CD4-positive, alpha-beta T cell treated with Interferon gamma for 1 hour (primary cell): Measurements from ENCODE around the gene ADGRB2.
"Not testable (repeated sequence)": the region's sequence is repeated elsewhere in the genome, so short reads cannot be mapped to it uniquely, and the experiment has no call there.

Source experiments
- DNase-seq: peaks from one replicate; pipeline ENCODE4 v3.0.0-alpha.2; 2020

The ADGRB2 gene

DNA sequence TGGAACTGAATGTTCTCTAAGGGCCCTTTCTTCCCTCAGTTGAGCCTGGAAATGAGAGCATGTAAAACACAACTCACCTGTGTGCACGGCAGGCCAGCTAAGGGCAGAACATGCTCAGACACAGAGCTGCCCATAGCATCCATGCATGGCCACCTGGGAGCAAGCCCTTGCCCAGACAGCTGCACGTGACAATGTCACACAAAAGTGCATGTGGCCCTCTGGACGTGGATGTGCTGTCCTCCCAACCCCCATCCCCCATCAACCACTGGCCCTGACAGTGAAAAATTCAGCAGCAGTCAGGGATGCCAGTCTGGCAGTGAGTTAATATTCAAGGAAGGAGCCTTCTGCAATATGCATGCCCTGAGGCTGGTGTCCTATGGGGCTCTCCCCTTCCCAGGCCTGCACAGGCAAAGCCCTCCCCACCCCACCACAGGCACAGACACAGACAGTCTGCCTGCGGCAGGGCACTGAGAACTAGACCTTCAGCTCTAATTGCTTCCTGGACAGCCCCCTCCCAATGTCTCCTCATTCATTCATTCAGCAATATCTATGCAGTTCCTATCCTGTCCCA lies 45.7 kb downstream of the ADGRB2 start:
- no peak for DNase-seq

DNA sequence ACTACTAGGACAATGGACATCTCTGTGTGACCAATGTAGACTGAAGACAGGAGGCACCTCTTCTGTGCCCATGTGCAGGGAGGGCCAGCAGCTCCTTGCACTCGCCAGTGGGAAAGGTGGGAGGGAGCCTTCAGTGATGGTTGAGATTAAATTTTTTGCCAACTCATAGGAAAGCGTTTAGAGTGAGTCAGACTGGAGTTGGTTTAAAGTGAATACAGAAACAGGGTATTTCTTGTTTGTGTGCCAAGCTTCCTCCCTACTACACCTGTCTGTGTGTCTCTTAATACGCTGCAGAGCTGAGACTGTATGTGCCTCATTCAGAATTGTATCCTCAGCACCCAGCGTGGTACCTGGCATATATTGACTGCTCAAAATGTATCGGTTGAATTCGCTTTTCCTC lies 46.8 kb downstream of the ADGRB2 start:
- no peak for DNase-seq

DNA sequence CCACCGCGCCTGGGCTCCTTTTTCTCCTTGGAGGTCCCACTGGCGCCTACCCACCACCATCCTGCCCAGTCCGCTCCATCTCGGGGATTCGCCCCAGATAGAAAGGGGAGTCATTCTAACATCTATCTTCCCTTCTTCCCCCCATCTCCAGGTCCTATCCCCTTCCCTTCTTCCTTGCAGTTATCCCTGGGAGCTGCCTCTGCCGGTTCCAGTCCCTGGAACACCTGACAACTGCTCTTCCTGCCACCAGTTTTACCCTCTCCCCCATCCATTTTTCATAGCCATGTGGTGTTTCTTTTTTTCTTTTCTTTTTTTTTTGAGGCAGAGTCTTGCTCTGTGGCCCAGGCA lies 48.3 kb downstream of the ADGRB2 start:
- no peak for DNase-seq

DNA sequence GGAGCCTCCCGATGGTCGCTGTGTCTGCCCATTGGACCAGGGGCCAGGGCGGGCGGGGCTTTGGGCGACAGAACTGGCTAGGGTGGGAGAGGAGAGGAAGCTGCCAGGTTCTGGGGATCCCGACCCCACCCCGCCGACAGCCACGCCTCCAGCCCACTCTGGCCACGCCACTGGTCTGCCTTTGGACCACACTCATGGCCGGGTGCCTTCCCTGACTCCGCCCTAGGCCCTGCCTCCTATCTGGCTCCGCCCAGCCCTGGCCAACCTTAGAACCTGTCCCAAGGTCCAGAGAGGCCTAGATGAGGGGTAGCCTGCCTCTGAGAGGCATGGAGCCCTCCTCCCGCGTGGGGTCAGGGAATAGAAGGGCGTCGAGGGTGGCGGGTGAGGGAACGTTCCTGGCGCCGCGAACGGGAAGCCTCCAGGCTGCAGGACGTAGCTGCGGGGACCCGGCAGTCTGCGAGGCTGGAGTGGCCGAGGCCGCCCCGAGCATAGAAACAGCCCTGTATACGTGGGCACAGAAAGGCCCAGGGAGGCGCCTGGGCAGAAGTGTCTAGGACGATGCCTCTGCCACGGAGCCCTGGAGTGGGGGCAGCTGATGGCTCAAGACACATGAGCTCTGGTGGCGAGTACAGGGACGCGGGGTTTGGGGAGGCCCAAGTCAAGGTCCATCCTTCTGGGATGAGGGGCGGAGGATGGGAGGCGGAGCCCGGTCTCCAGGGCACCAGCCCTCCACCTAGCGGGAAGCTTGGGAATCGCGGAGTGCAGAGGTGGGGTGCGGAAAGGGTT lies 48.9 kb downstream of the ADGRB2 start:
- DNase-seq, result peak; percentile 25

DNA sequence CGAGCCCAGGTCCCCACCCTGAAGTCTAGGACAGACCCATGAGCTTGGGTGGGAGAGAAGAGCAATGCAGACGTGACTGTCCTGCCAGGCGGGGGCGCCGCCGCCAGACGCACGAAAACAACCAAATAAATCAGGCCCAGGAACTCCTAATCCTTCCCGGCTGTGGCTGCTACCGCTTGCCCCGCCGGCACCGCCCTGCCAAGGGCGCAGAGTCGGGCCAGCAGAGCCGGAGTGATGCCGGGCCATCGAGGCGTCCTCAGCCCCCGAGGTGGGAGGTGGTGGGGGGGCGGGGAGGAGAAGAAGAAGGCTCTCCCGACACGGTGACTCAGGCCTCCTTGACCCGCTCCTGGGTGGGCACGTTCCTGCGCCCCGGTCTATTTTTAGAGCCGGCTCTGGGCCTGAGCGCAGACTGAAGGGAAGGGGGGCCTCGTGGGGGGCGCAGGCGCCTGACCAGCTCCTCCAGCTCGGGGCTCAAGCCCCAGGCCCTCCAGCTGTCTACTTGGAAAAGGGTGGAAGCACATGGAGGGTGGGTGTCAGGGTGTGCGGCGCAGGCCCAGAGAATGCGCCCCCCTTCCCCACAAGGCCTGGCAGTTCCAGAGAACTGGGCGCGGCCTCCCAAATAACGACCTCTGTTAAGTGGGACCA lies 49.6 kb downstream of the ADGRB2 start:
- DNase-seq, result peak; percentile 28

DNA sequence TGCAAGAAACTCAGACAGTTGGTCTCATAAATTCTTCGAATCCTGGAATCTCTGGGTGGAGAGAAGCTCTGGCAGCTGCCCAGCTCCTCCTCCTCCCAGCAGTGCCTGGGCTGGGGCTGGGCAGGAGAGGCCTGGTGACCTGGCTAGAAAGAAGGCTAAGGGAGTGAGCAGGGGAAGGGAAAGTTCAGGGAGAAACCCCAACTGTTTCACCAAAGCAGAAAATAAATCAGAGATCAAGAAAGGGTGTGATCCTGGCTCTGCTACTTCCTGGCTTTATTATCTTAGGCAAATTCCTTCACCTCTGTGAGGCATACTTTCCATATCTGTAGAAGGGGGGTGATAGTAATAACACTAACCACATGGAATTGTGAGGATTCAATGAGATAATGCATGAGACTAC lies 51.5 kb downstream of the ADGRB2 start:
- no peak for DNase-seq

DNA sequence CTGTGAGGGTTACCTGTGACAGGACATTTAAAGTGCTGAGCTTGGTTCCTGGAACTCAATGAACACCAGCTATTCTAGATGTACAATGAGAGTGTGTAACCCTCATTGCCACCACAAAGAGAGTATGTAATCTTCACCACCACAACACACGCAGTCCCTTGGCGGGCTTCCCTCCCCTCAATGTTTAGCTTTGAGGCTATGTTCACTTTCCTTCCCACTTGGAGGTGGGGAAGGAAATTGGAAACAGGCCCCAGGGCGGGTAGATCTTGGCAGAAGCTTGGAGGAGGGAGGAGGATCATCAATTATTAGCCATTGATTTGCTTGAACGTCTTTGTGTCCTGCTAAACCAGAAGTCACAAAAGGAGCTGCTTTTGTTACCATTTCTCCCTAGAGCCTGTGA lies 52.1 kb downstream of the ADGRB2 start:
- DNase-seq, result no peak

DNA sequence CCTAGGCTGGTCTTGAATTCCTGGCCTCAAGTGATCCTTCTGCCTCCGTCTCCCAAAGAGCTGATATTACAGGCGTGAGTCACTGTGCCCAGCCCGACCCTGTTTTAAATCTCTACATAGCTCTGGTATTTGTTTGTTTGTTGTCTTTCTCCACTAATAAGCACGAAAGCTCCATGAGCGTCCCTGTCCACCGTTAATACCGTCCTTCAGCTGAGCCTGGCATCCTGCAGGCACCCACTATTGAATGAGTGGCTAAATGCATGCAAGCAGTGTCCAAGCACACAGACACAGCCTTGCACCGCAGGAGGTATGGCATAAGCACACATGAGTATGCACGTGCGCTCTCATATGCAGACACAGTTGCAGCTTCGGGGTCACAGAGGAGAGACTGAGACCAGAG lies 55.8 kb downstream of the ADGRB2 start:
- DNase-seq, result no peak

DNA sequence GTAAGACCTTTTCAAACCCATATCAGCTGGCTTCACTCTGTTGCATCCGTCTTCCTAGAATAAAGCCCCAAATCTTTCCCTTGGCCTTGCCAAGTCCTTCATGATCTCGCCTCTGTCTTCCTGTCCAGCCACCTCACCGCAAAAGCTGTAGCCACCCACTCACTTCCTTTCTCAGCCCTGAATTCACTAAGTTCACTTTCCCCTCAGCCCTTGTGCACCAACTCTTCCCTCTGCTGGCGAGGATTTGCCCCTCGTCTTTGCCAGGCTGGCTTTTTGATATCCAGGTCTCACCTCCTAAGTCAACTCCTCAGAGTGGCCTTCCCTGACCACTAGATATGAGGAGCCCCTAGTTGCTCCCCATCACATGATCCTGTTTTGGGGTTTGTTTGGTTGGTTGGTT lies 56.4 kb downstream of the ADGRB2 start:
- no peak for DNase-seq

DNA sequence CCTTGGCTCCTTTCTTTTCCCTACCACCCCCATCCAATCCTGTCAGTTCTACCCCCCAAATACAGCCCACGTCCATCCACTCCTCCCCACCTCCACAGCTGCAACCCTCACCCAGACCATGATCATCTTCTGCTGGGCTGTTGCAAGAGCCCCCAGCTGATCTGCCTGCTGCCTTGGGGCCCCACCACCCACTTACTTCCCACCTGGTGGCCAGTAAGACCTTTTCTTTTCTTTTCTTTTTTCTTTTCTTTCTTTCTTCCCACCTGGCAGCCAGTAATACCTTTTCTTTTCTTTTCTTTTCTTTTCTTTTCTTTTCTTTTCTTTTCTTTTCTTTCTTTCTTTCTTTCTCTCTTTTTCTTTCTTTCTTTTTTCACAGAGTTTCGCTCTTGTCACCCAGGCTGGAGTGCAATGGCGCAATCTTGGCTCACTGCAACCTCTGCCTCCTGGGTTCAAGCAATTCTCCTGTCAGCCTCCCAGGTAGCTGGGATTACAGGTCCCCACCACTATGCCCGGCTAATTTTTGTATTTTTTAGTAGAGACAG lies 57.0 kb downstream of the ADGRB2 start:
- not testable (repeated sequence) for DNase-seq

DNA sequence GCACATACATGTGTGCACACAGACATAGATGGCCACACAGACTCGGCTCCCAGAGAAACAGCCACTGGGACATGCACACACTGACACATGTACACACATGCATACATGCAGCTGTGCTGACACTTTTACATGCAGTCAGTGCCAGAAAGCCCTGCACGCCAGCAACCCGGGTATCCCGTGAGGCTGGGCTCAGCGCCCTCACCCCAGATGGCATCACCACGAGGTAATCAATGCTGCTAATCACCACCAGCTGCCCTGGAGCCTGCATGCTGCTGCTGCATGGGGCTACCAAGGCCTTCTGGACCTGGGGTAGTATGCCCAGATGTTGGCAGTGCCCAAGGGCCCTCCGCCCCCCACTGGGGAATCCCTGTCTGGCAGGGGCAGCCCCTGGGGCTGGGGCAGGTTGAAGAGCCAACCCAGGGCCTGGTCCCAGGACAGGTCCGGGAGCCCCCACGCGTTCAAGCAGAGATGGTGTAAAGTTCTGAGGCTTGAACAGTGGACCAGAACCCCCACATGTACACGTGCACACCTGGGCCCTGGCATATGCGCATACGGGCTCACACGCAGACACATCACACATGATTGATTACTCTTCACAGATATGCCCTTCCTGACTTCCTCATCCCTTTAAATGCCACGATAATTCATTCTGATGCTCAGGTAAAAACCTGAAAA lies 57.6 kb downstream of the ADGRB2 start:
- DNase-seq, result no peak

DNA sequence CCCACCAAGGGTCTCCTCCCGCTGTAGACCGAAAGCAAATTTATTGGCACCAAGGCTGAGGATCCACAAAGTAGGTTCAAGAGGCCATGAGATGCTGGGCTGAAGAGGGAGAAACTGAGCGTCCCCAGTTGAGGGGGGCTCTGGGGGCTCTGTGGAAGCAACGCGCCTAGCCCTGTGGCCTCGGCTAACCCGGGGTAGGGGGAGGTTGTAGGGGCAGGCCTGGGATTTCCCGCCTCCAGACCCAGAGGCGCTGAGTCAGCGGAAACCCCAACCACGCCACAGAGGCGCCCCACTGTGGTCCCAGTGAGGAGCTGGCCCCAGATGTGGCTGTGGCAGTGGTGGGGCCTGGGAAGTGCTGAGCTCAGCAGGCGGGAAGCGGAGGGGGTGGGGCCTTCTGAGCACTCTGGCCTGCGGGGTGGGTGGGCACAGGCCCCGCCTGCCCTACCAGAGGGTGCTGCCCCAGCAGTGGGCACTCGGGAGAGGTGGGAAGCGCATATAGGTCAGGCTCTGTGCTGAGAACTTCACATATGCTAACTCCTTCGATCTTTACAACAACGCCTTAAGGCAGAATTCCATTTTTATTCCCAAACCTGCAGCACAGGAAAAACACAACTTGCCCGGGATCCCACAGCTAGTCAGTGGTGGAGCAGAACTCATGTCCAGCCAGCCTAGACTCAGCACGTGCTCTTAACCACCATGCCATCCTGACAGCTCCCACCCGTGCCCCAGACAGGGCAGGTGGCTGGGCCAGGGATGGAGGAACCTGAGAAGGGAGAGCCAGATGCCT lies 58.9 kb downstream of the ADGRB2 start:
- DNase-seq, result peak; percentile 53

DNA sequence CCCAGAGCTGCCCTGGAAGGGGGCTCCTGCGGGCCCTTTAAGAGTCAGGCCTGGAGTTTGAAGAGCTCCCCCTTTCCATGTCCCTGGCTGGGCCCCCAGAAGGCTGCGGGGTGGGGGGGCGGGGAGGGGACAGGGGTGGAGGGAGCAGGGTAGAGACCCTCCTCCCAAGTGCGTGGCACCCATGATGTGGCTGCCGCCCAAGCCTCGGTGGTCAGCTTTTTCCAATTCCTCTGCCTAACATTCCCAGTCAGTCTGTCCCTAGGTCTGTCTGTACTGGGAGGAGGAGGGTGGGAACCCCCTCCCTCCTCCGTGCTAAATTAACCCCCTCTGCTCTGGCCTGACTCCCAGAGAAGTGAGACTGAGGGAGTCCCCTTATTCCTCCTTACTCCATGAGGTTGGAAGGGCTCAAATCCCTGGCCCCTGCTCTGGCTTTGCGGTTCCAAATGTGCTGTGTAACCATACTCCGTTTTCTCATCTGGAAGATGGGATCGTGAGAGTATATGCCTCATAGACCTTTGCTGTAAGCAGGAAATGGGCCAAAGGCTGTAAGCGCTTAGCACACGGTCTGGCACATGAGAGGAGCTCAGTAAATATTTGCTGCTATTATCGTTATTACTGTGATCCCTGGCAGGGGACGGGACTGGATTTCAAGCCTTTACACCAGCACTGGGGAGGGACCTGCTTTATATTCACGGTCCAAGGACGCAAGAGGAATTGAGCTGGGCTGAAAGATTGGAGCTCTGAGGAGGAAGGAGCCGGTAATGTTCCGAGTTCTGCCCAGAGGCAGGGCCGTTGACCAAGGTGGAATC lies 59.7 kb downstream of the ADGRB2 start:
- DNase-seq, result no peak

DNA sequence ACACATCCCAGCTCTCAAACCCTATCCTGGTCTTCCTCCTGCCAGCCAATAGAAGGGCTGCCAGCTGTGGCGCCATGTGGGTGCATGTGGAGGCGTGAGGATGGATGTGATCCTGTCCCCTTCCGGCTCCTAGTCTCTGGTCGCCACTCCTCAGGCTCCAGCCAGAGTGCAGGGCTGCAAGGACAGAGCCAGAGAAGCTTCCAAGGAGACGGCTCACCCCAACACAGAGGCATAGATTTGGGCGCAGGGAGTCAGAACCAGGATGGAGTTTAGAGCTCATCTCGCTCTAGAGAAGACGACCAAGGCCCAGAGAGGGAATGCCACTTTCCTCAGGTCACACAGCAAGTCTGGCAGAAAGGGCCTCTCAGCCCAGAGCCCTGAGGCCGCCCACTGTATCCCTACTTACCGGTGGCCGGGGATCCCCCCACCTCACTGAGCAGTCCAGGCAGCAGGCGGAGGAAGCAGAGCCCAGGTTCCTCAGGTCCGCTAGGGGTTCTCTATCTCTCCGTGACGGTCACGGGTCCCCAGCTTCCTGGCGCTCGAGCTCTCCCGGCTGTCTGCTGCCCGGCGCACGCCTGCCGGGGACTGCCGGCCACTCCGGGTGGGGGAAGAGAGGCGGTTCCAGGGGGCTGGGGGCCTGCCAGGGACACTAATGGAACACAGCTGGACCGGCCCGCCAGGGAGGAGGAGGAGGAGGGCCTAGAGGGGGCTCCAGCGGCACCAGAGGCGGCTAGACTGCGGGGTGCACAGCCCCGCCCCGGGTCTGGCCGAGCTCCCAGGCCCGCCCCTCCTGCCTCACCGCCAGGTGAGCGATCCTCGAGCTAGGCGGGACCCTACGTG lies 60.5 kb downstream of the ADGRB2 start, which contains the start of gene COL16A1:
COL16A1 (minus strand) TSS at position 587 of the 840 bp plus-strand sequence. CDS start 1,824 bp downstream, outside the sequence.
- no peak for DNase-seq

DNA sequence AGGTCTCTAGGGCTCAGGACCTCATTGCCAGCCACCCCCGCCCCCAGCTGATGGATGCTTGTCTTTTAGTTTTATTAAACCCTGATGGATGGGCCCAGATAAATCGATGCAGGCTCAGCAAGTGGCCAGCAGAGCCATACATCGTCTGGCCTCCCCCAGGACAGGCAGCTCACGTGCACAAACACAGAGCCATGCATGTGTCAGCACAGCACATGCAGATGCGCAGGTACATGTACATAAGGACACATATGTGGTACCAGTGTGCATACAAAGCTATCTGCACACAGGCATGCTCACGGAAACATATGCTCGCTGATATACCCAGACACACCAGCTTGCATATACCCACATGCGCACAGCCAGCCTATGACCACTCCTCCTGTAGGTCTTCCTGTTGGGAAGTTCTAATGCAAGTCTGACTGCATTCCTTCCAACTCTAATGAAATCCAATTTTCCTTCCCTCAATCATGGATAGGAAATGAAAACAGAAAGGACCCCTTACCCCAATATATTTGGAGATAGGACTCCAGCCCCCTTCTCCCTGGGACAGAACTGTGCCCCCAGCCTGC lies 61.2 kb downstream of the ADGRB2 start:
- DNase-seq, result no peak

DNA sequence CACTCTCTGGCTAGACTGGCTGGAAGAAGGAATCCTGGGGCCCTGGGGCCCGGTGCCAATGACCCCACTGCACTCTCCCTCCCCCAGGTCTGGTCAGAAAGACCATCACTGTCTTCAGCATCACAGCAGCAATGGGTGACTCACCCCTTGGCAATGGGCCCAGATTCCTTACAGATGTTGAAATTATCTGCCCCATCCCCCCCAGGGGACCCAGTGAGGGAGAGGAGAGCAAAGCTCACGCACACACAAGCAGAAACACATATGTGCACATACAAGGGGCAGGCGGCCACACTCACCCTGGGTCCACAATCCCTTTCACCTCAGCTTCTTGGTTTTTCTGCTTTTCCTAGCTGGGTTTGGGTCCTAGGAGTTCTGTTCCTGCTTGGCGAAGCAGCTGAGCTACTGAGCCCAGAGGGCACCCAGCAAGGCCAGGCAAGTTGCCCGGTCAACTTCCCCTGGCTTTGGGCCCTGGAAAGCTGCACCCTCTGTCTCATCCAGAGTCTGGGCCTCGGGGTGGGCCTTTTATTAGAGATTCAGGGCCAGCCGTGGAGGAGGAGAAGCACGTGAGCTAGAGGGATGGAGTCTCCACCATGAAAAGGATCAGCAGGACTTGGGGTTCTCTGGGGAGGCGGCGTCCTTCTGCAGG lies 62.9 kb downstream of the ADGRB2 start:
- no peak for DNase-seq

DNA sequence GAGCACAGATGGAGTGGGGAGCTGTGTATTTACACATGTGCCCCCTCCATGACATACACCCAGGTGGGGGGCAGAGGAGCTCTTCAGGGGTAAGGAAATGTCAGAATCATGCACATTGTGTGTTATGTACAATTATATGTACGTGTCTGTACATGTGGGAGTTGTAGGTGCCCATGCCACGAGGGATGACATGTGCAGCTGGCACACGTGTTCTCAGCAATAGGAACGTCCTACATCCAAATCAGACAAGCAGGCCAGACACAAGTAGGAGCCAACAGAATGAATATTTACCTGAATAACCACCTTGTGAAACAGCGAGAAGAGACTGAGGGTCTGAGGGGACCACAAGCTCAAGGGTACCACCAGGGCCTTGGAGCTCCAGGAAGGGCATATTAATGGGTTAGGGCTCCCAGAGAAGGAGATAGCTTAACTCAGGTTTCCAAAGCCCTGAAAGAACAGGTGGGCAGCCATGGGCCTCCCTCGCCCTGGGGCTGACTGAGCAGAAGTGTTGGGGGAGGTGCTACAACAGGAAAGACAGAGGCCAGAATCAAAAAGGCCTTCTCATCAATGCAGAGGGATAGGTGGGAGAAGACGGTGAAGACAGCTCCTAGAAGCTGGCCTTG lies 63.6 kb downstream of the ADGRB2 start:
- DNase-seq, result no peak

DNA sequence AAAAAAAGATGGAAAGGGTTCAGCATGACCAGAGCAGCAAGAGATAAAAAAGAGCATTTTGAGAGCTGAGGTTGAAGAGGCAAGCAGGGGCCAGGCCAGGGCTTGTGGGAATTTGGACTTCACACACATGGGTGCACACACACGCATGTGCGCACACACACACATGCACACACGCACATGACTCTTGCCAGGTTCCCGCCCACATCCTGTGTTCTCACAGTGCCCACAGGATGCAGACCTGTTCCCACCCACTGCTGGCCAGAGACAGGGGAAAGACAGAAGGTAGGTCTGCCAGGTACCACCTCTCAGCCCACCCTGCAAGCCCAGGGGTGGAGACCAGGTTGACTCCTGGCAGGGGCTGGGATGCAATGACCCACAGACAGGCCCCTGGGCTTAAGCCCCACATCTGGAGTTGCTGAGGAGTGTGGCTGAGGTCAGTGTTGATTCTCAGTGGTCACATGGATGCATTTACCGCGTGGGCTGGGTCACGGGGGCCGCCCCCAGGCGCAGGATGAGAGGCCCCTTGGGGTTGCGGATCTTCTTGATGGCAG lies 64.7 kb downstream of the ADGRB2 start:
- DNase-seq, result peak; percentile 28

DNA sequence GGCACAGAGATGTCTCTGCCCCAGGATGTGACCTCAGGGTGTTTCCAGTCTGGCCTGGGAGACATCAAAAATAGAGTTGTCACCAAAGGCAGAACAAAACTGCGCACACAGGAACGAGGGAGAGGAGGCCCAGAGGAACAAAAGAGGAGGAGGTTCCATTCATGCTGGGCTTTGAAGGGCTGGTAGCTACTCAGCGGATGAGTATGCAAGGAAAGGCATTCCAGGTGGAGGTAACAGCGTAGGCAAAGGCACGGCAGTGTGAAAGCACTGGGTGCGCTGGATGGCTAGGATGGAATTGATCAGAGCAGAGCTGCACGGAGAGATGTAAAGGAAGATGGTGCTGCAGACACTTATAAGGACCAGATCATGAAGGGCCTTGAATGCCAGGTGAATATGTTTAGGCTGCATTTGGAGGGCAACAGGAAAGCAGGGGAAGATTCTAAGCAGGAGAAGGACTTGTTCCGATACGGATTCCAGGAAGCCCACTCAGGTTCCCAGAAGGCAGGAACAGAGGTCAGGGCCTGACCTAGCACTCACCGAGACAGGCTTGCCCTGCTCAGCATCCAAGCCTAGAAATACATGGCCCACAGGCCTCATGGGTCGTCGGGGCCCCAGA lies 66.7 kb downstream of the ADGRB2 start:
- no peak for DNase-seq
